Mesenchymal stem cell (in vitro differentiated cells and primary cell): ENCODE data around the gene DIP2B.

ENCODE experiments used
- DNase-seq: peaks from one replicate; pipeline ENCODE4 v3.0.0-alpha.2; 2013
- H2AFZ ChIP-seq: one replicate; pipeline ENCODE4 v1.6.1; 2013; ENCODE audit warnings: low read depth, mild to moderate bottlenecking, control low read depth, inconsistent platforms, low read length, moderate library complexity
- H2AK5ac ChIP-seq: 2 replicates; pipeline ENCODE4 v1.6.1; 2013; ENCODE audit warnings: low read length, moderate library complexity, mild to moderate bottlenecking, inconsistent platforms; ENCODE audit not compliant: severe bottlenecking
- H2BK120ac ChIP-seq: one replicate; pipeline ENCODE4 v1.6.1; 2013; ENCODE audit warnings: low read depth, mild to moderate bottlenecking, inconsistent platforms, low read length, moderate library complexity
- H2BK12ac ChIP-seq, 2 experiments: one replicate each; pipeline ENCODE4 v1.6.1; 2013; ENCODE audit warnings: inconsistent platforms in 2 of 2, low read length in 2 of 2, mild to moderate bottlenecking in 2 of 2, moderate library complexity in 2 of 2, control low read depth in 1 of 2
- H2BK15ac ChIP-seq: one replicate; pipeline ENCODE4 v1.6.1; 2013; ENCODE audit warnings: mild to moderate bottlenecking, low read depth, inconsistent platforms; ENCODE audit not compliant: poor library complexity, severe bottlenecking
- H2BK5ac ChIP-seq: 2 replicates; pipeline ENCODE4 v1.6.1; 2013; ENCODE audit warnings: low read depth, mild to moderate bottlenecking, low read length, control low read depth, inconsistent platforms; ENCODE audit not compliant: poor library complexity, severe bottlenecking
- H3K14ac ChIP-seq, 2 experiments: one replicate each; pipeline ENCODE4 v1.6.1; 2013; ENCODE audit warnings: inconsistent platforms in 2 of 2, low read length in 2 of 2, control low read depth in 1 of 2, mild to moderate bottlenecking in 1 of 2, moderate library complexity in 1 of 2
- H3K18ac ChIP-seq, 2 experiments: one replicate each; pipeline ENCODE4 v1.6.1; 2013; ENCODE audit warnings: inconsistent platforms in 2 of 2, low read length in 2 of 2, control low read depth in 1 of 2, low read depth in 1 of 2, mild to moderate bottlenecking in 1 of 2
- H3K23ac ChIP-seq, 2 experiments: one replicate each; pipeline ENCODE4 v1.6.1; 2013; ENCODE audit warnings: inconsistent platforms in 2 of 2, low read length in 2 of 2, mild to moderate bottlenecking in 2 of 2, moderate library complexity in 2 of 2, control low read depth in 1 of 2
- H3K27ac ChIP-seq: 2 replicates; pipeline ENCODE4 v1.5.1; 2013; ENCODE audit warnings: mild to moderate bottlenecking, moderate library complexity, low read length, control low read depth, inconsistent platforms; ENCODE audit not compliant: poor library complexity, severe bottlenecking
- H3K27me3 ChIP-seq, 2 experiments: 2 replicates each; pipeline versions ENCODE4 v1.6.1 to v1.7.0; 2013; ENCODE audit warnings: low read length in 2 of 2, mild to moderate bottlenecking in 2 of 2, moderate library complexity in 2 of 2, control low read depth in 1 of 2, inconsistent platforms in 1 of 2; ENCODE audit not compliant: control insufficient read depth in 1 of 2, insufficient read depth in 1 of 2
- H3K36me3 ChIP-seq, 2 experiments: 2 replicates each; pipeline versions ENCODE4 v1.6.1 to v1.7.0; 2013; ENCODE audit warnings: low read length in 2 of 2, control low read depth in 1 of 2, inconsistent platforms in 1 of 2, low read depth in 1 of 2, mild to moderate bottlenecking in 1 of 2; ENCODE audit not compliant: insufficient read depth in 2 of 2, control insufficient read depth in 1 of 2
- H3K4ac ChIP-seq, 2 experiments: one replicate each; pipeline ENCODE4 v1.6.1; 2013; ENCODE audit warnings: inconsistent platforms in 2 of 2, low read length in 2 of 2, mild to moderate bottlenecking in 2 of 2, moderate library complexity in 2 of 2, control low read depth in 1 of 2, low read depth in 1 of 2
- H3K4me1 ChIP-seq: 2 replicates; pipeline ENCODE4 v1.6.1; 2013; ENCODE audit warnings: low read depth, low read length, control low read depth; ENCODE audit not compliant: control insufficient read depth, insufficient read depth
- H3K4me2 ChIP-seq: 2 replicates; pipeline ENCODE4 v1.6.1; 2013; ENCODE audit warnings: low read length, mild to moderate bottlenecking, inconsistent platforms; ENCODE audit not compliant: poor library complexity, severe bottlenecking
- H3K4me3 ChIP-seq, 2 experiments: 2 replicates each; pipeline versions ENCODE4 v1.5.1 to v1.7.0; 2013; ENCODE audit warnings: low read length in 2 of 2, mild to moderate bottlenecking in 2 of 2, control low read depth in 1 of 2, low read depth in 1 of 2; ENCODE audit not compliant: insufficient read depth in 1 of 2
- H3K79me1 ChIP-seq: replicated peaks from 2 replicates; pipeline ENCODE4 v1.6.1; 2013; ENCODE audit warnings: mild to moderate bottlenecking, control low read depth, low read length, inconsistent platforms; ENCODE audit not compliant: poor library complexity, severe bottlenecking
- H3K9ac ChIP-seq: 2 replicates; pipeline ENCODE4 v1.7.0; 2013; ENCODE audit warnings: mild to moderate bottlenecking, low read length, moderate library complexity
- H3K9me3 ChIP-seq: 2 replicates; pipeline ENCODE4 v1.7.0; 2013; ENCODE audit warnings: mild to moderate bottlenecking, low read length; ENCODE audit not compliant: control insufficient read depth
- H4K8ac ChIP-seq: one replicate; pipeline ENCODE4 v1.6.1; 2013; ENCODE audit warnings: inconsistent platforms, mild to moderate bottlenecking, low read length, moderate library complexity
- H4K91ac ChIP-seq: one replicate; pipeline ENCODE4 v1.6.1; 2013; ENCODE audit warnings: mild to moderate bottlenecking, low read length, inconsistent platforms
- WGBS: methylation state at CpG from one replicate; pipeline ENCODE4 v1.1.7; 2013; ENCODE audit warnings: mixed read lengths; 5-methylcytosine and 5-hydroxymethylcytosine counted together

The DIP2B gene

DNA sequence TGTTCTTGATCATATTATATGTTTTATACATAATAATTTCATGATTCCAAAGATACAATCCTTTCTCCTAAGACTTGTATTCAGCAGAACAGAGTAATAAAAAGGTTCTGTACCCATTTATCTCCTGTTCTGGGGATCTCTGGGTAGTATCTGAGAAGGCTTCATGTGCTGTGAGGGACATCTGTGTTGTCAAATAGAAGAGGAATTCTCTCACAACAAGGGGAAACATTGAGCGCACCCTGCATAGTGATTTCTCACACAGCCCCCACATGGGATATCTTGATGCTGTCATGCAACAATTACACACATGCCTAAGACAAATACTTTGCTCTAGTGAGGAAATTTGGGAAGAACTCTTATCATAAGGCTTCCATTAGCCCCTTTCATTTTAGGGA, 157.3 kb downstream of the DIP2B start:
- no peak overlapping the region for H3K27ac ChIP-seq
- H2BK12ac ChIP-seq: no peak overlapping the region
- H3K9ac ChIP-seq: no peak overlapping the region
- DNase-seq: no peak
- H2AK5ac ChIP-seq: peak overlapping the region; percentile 80
- no peak overlapping the region for H2AFZ ChIP-seq
- peaks cover 0 to 9% of the 10 kb centered on the region in 2 experiments for H3K36me3 ChIP-seq
- H3K14ac ChIP-seq: no peak overlapping the region
- no peaks in the 10 kb centered on the region for H3K9me3 ChIP-seq
- H4K91ac ChIP-seq: no peak overlapping the region
- no peak overlapping the region for H2BK15ac ChIP-seq
- no peaks in the 10 kb centered on the region for H3K27me3 ChIP-seq
- H3K4ac ChIP-seq: no peak overlapping the region
- H3K4me2 ChIP-seq: no peak overlapping the region
- peaks cover 12% of the 10 kb centered on the region for H3K79me1 ChIP-seq
- H2BK5ac ChIP-seq: no peak overlapping the region
- peaks cover 5% of the 10 kb centered on the region for H3K4me1 ChIP-seq
- no peak overlapping the region for H3K23ac ChIP-seq
- no peak overlapping the region for H4K8ac ChIP-seq
- H2BK120ac ChIP-seq: no peak overlapping the region
- H3K18ac ChIP-seq: no peak overlapping the region
- no CpG with 5 or more reads among the region's 1 CpG for WGBS
- H3K4me3 ChIP-seq: no peak overlapping the region

DNA sequence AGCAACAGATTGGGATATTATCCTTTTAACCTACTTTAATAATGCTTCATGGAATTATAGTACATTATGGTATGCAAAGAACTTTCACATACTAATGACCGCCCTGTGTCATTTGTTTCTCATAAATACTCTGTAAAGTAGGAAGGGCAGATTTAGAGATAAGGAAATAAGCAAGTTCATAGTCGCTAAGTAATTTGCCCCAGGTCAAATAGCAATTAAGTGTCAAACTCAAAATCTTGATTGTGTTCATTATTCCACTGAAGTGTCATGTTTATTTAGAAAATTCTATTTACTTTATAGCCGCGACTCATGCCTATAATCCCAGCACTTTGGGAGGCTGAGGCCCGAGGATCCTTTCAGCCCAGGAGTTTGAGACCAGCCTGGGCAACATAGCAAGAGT, 160.4 kb downstream of the DIP2B start:
- Histone ChIP-seq H2AK5ac (no peak overlapping the region), H3K14ac (no peak overlapping the region), H3K27ac (peak overlapping the region; percentile 87), H2BK5ac (no peak overlapping the region), H2BK120ac (no peak overlapping the region), H4K8ac (no peak overlapping the region), H3K27me3 (no peaks in the 10 kb centered on the region), H3K23ac (no peak overlapping the region), H2AFZ (no peak overlapping the region), H3K4me2 (no peak overlapping the region), H3K4me3 (no peak overlapping the region), H2BK12ac (no peak overlapping the region), H3K9me3 (no peaks in the 10 kb centered on the region), H4K91ac (no peak overlapping the region), H3K36me3 (peaks cover 0 to 7% of the 10 kb centered on the region in 2 experiments), H3K79me1 (peaks cover 15% of the 10 kb centered on the region), H3K4ac (no peak overlapping the region), H3K18ac (no peak overlapping the region), H3K4me1 (peaks cover 5% of the 10 kb centered on the region), H2BK15ac (no peak overlapping the region), H3K9ac (no peak overlapping the region)
- DNase-seq: no peak
- WGBS: 75% methylated on average over 4 of the region's 5 CpGs

- H2BK15ac ChIP-seq: no peak overlapping the region
- no peak overlapping the region for H3K4me3 ChIP-seq
- no peak overlapping the region for H3K4ac ChIP-seq
- H3K23ac ChIP-seq: no peak overlapping the region
- peaks cover 0 to 3% of the 10 kb centered on the region in 2 experiments for H3K36me3 ChIP-seq
- no peak overlapping the region for H2BK5ac ChIP-seq
- H3K27ac ChIP-seq: no peak overlapping the region
- H4K8ac ChIP-seq: no peak overlapping the region
- no peak overlapping the region for H3K14ac ChIP-seq
- H3K9me3 ChIP-seq: no peaks in the 10 kb centered on the region
- H2BK12ac ChIP-seq: no peak overlapping the region
- H2BK120ac ChIP-seq: no peak overlapping the region
- no peak overlapping the region for H3K9ac ChIP-seq
- no peak overlapping the region for H2AFZ ChIP-seq
- H3K27me3 ChIP-seq: no peaks in the 10 kb centered on the region
- H4K91ac ChIP-seq: no peak overlapping the region
- H3K79me1 ChIP-seq: peaks cover 15% of the 10 kb centered on the region
- DNase-seq: no peak
- no CpG with 5 or more reads among the region's 1 CpG for WGBS
- H3K4me2 ChIP-seq: no peak overlapping the region
- peaks cover 5% of the 10 kb centered on the region for H3K4me1 ChIP-seq
- no peak overlapping the region for H3K18ac ChIP-seq
- H2AK5ac ChIP-seq: no peak overlapping the region
Observed at GRCh38 chr12:50665609-50666008, 160.8 kb downstream of the DIP2B start.

DNA sequence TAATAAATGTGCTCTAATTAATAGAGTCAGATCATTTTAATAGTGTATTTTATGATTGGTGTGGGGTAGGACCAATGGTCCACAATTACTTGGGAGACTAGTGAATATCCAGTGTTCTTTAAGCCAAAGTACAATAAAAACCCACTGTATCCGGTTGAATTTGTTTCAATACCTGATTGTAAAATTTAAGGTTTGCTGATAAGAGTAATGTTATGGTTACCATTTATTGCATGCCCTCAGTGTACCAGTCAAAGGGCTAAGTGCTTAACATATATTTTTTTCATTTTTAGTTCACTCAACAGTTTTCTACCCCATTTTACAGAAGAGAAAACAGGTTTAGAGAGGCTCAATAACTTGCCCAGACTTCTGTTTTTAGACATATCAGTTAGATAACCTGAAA, 161.2 kb downstream of the DIP2B start:
- H3K36me3 ChIP-seq: peaks cover under 1 to 3% of the 10 kb centered on the region in 2 experiments

More for the DNA sequence above, 161.2 kb downstream of the DIP2B start:
- peaks cover 15% of the 10 kb centered on the region for H3K79me1 ChIP-seq
- no peak overlapping the region for H3K9ac ChIP-seq
- H3K9me3 ChIP-seq: no peaks in the 10 kb centered on the region
- no peak for DNase-seq
- peaks cover 5% of the 10 kb centered on the region for H3K4me1 ChIP-seq
- no peak overlapping the region for H3K18ac ChIP-seq
- no peak overlapping the region for H3K4me2 ChIP-seq
- no peaks in the 10 kb centered on the region for H3K27me3 ChIP-seq
- no peak overlapping the region for H2AK5ac ChIP-seq
- no peak overlapping the region for H2BK120ac ChIP-seq
- H3K4ac ChIP-seq: no peak overlapping the region
- H2AFZ ChIP-seq: no peak overlapping the region
- H2BK15ac ChIP-seq: no peak overlapping the region
- H4K91ac ChIP-seq: no peak overlapping the region
- no peak overlapping the region for H2BK5ac ChIP-seq
- no peak overlapping the region for H3K27ac ChIP-seq
- H3K14ac ChIP-seq: no peak overlapping the region
- no CpG with 5 or more reads among the region's 1 CpG for WGBS
- no peak overlapping the region for H3K4me3 ChIP-seq
- H2BK12ac ChIP-seq: no peak overlapping the region
- H3K23ac ChIP-seq: no peak overlapping the region
- no peak overlapping the region for H4K8ac ChIP-seq
